ENCODE results near the gene POLR2L. TPM values are rescaled to one million over a fixed set of nuclear protein-coding genes. Genes with fewer than 3 reads are reported as not detected.

The POLR2L gene
- total RNA-seq, 2 donors from 2014 or later = 41.2 to 106 TPM

GRCh38 chr11:875769-876301 lies 33.5 kb upstream of the POLR2L start:
- no peak for ATAC-seq (replicated peaks)
- Mint-ChIP-seq H3K27ac (no peak overlapping the region), H3K4me3 (no peak overlapping the region), H3K9me3 (no peaks in the 10 kb centered on the region), H3K36me3 (ENCODE audit: low read depth) (peaks cover 35% of the 10 kb centered on the region), H3K27me3 (no peaks in the 10 kb centered on the region), H3K4me1 (peaks cover 6% of the 10 kb centered on the region)

GRCh38 chr11:875203-875602 lies 32.9 kb upstream of the POLR2L start:
- H3K27ac Mint-ChIP-seq = no peak overlapping the region
- no peaks in the 10 kb centered on the region for H3K9me3 Mint-ChIP-seq
- H3K36me3 Mint-ChIP-seq (ENCODE audit: low read depth) = peaks cover 29% of the 10 kb centered on the region
- ATAC-seq (replicated peaks) = no peak
- no peak overlapping the region for H3K4me3 Mint-ChIP-seq
- peaks cover 6% of the 10 kb centered on the region for H3K4me1 Mint-ChIP-seq
- no peaks in the 10 kb centered on the region for H3K27me3 Mint-ChIP-seq

GRCh38 chr11:873706-874105 lies 31.4 kb upstream of the POLR2L start:
- no peaks in the 10 kb centered on the region for H3K9me3 Mint-ChIP-seq
- H3K36me3 Mint-ChIP-seq (ENCODE audit: low read depth) = peaks cover 21% of the 10 kb centered on the region
- peaks cover 6% of the 10 kb centered on the region for H3K4me1 Mint-ChIP-seq
- no peaks in the 10 kb centered on the region for H3K27me3 Mint-ChIP-seq
- no peak for ATAC-seq (replicated peaks)
- no peak overlapping the region for H3K27ac Mint-ChIP-seq
- no peak overlapping the region for H3K4me3 Mint-ChIP-seq

GRCh38 chr11:872799-873198 lies 30.5 kb upstream of the POLR2L start:
- ATAC-seq (replicated peaks) = no peak
- Mint-ChIP-seq H3K9me3 (no peaks in the 10 kb centered on the region), H3K4me3 (no peak overlapping the region), H3K27me3 (no peaks in the 10 kb centered on the region), H3K36me3 (ENCODE audit: low read depth) (peaks cover 18% of the 10 kb centered on the region), H3K27ac (no peak overlapping the region), H3K4me1 (peaks cover 6% of the 10 kb centered on the region)

- H3K27me3 Mint-ChIP-seq = no peaks in the 10 kb centered on the region
- no peak overlapping the region for H3K4me3 Mint-ChIP-seq
- H3K27ac Mint-ChIP-seq = no peak overlapping the region
- H3K36me3 Mint-ChIP-seq (ENCODE audit: low read depth) = peaks cover 12% of the 10 kb centered on the region
- no peaks in the 10 kb centered on the region for H3K9me3 Mint-ChIP-seq
- no peak for ATAC-seq (replicated peaks)
- peaks cover 6% of the 10 kb centered on the region for H3K4me1 Mint-ChIP-seq
Measured at GRCh38 chr11:871472-871871, 29.1 kb upstream of the POLR2L start.

- H3K27ac Mint-ChIP-seq = no peak overlapping the region
- H3K4me3 Mint-ChIP-seq = no peak overlapping the region
- H3K36me3 Mint-ChIP-seq (ENCODE audit: low read depth) = peaks cover 7% of the 10 kb centered on the region
- no peak for ATAC-seq (replicated peaks)
- no peaks in the 10 kb centered on the region for H3K9me3 Mint-ChIP-seq
- H3K4me1 Mint-ChIP-seq = peaks cover 6% of the 10 kb centered on the region
- no peaks in the 10 kb centered on the region for H3K27me3 Mint-ChIP-seq
Measured at GRCh38 chr11:870418-870817, 28.1 kb upstream of the POLR2L start.

- no peak for ATAC-seq (replicated peaks)
- H3K9me3 Mint-ChIP-seq = no peaks in the 10 kb centered on the region
- peaks cover 6% of the 10 kb centered on the region for H3K4me1 Mint-ChIP-seq
- peaks cover 4% of the 10 kb centered on the region for H3K36me3 Mint-ChIP-seq (ENCODE audit: low read depth)
- H3K4me3 Mint-ChIP-seq = no peak overlapping the region
- H3K27me3 Mint-ChIP-seq = no peaks in the 10 kb centered on the region
- H3K27ac Mint-ChIP-seq = no peak overlapping the region
Measured at GRCh38 chr11:870127-870413, 27.7 kb upstream of the POLR2L start.

- Mint-ChIP-seq H3K36me3 (ENCODE audit: low read depth) (peaks cover 4% of the 10 kb centered on the region), H3K9me3 (no peaks in the 10 kb centered on the region), H3K27ac (no peak overlapping the region), H3K4me3 (no peak overlapping the region), H3K27me3 (no peaks in the 10 kb centered on the region), H3K4me1 (peaks cover 6% of the 10 kb centered on the region)
- ATAC-seq (replicated peaks) = no peak
Measured at GRCh38 chr11:869399-870126, 27.2 kb upstream of the POLR2L start.

- Mint-ChIP-seq H3K36me3 (ENCODE audit: low read depth) (peaks cover 4% of the 10 kb centered on the region), H3K4me3 (no peak overlapping the region), H3K4me1 (peaks cover 6% of the 10 kb centered on the region), H3K27me3 (no peaks in the 10 kb centered on the region), H3K9me3 (no peaks in the 10 kb centered on the region), H3K27ac (no peak overlapping the region)
- ATAC-seq (replicated peaks) = no peak
Measured at GRCh38 chr11:868802-869201, 26.5 kb upstream of the POLR2L start.

- ATAC-seq (replicated peaks) = no peak
- H3K36me3 Mint-ChIP-seq (ENCODE audit: low read depth) = no peaks in the 10 kb centered on the region
- H3K4me3 Mint-ChIP-seq = no peak overlapping the region
- H3K4me1 Mint-ChIP-seq = peaks cover 2% of the 10 kb centered on the region
- H3K9me3 Mint-ChIP-seq = no peaks in the 10 kb centered on the region
- no peaks in the 10 kb centered on the region for H3K27me3 Mint-ChIP-seq
- no peak overlapping the region for H3K27ac Mint-ChIP-seq
Measured at GRCh38 chr11:868394-868793, 26.1 kb upstream of the POLR2L start.

- Mint-ChIP-seq H3K9me3 (no peaks in the 10 kb centered on the region), H3K27me3 (no peaks in the 10 kb centered on the region), H3K4me3 (no peak overlapping the region), H3K27ac (no peak overlapping the region), H3K36me3 (ENCODE audit: low read depth) (no peaks in the 10 kb centered on the region), H3K4me1 (no peaks in the 10 kb centered on the region)
- no peak for ATAC-seq (replicated peaks)
Measured at GRCh38 chr11:867856-868358, 25.6 kb upstream of the POLR2L start.

- ATAC-seq (replicated peaks) = no peak
- no peaks in the 10 kb centered on the region for H3K4me1 Mint-ChIP-seq
Measured at GRCh38 chr11:866481-866880, 24.2 kb upstream of the POLR2L start.

GRCh38 chr11:865462-866430 lies 23.4 kb upstream of the POLR2L start:
- no peak overlapping the region for H3K4me3 Mint-ChIP-seq
- H3K9me3 Mint-ChIP-seq = no peaks in the 10 kb centered on the region
- H3K36me3 Mint-ChIP-seq (ENCODE audit: low read depth) = no peaks in the 10 kb centered on the region
- H3K27me3 Mint-ChIP-seq = no peaks in the 10 kb centered on the region
- ATAC-seq (replicated peaks) = no peak
- H3K4me1 Mint-ChIP-seq = no peaks in the 10 kb centered on the region
- no peak overlapping the region for H3K27ac Mint-ChIP-seq

More at GRCh38 chr11:866481-866880, 24.2 kb upstream of the POLR2L start:
- Mint-ChIP-seq H3K9me3 (no peaks in the 10 kb centered on the region), H3K27me3 (no peaks in the 10 kb centered on the region), H3K27ac (no peak overlapping the region), H3K36me3 (ENCODE audit: low read depth) (no peaks in the 10 kb centered on the region), H3K4me3 (no peak overlapping the region)

- no peaks in the 10 kb centered on the region for H3K36me3 Mint-ChIP-seq (ENCODE audit: low read depth)
- no peaks in the 10 kb centered on the region for H3K4me1 Mint-ChIP-seq
- no peak overlapping the region for H3K27ac Mint-ChIP-seq
- H3K27me3 Mint-ChIP-seq = no peaks in the 10 kb centered on the region
- no peak for ATAC-seq (replicated peaks)
- H3K9me3 Mint-ChIP-seq = no peaks in the 10 kb centered on the region
- no peak overlapping the region for H3K4me3 Mint-ChIP-seq
Measured at GRCh38 chr11:864898-865297, 22.6 kb upstream of the POLR2L start.
